VCaP (cell line): ENCODE measurements around the gene RNF152.

Source experiments
- H3K27ac ChIP-seq: fragments of 450-650 bp; 2 replicates; pipeline ENCODE4 v1.5.1; 2017
- CTCF ChIP-seq: fragments of 450-650 bp; conservative IDR thresholded peaks from 2 replicates; pipeline ENCODE4 v1.5.1; 2017; ENCODE audit warnings: mild to moderate bottlenecking, moderate library complexity

The RNF152 gene

GRCh38 chr18:61887838-61888237 is 5.0 kb downstream of the RNF152 start:
- no peak overlapping the region for H3K27ac ChIP-seq
- no peak for TF ChIP-seq CTCF

- no peak for TF ChIP-seq CTCF
- H3K27ac ChIP-seq: no peak overlapping the region
These were observed 9.3 kb downstream of the RNF152 start for GRCh38 chr18:61883547-61883946.

DNA sequence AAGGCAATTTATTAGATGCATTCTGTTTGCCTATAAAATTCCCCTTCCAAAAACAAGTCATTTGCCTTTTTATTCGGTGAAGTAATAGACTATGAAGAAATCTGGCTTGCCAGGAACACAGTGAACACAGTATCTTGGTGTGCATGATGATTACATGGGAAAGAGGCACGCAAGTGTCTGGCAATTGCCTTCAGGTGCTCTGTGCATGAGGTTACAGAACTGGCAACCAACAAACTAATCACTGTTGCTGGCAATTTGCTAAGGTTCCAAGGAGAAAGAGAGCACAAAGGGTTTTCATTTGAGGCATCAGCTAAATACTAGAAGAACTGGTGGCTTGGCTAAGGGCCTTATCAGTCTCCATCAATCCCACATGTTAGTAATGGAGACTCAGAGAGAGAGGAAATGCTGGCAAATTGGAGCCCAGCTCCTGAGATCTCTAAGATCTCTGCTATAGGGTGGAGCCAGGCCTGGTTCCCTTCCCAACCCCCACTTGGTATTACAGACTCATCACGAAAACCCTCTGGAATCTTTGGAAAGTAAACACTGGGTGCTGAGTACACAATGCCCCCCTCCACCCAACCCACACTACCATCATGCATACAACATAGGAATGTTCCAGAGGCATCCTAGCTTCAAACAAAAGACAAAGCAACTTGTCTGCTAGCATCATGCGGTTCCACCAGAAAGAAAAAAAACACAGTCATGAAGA is 10.4 kb downstream of the RNF152 start:
- no peak overlapping the region for H3K27ac ChIP-seq
- no peak for TF ChIP-seq CTCF

DNA sequence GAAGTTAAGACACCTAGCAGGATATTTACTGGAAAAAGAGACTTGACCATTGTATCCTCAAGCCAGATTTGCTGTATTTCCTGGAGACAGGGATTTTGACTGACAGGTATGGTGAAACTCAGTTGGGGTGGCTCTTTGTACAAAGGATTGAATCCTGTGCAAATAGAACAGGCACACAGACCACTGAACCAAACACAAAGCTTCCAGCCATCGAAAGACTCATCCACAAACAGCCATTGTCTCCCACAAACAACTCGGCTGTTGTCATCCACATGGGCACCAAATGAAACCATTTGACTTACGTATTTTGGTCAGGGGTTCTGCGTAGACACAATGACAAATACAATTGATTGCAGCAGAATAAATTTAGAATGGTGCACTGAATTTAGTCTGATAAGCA is 15.9 kb downstream of the RNF152 start:
- TF ChIP-seq CTCF: no peak

GRCh38 chr18:61870151-61870550 is 22.7 kb downstream of the RNF152 start:
- TF ChIP-seq CTCF: no peak
- peak overlapping the region; percentile 60 for H3K27ac ChIP-seq

More for the DNA sequence above, 15.9 kb downstream of the RNF152 start:
- no peak overlapping the region for H3K27ac ChIP-seq

DNA sequence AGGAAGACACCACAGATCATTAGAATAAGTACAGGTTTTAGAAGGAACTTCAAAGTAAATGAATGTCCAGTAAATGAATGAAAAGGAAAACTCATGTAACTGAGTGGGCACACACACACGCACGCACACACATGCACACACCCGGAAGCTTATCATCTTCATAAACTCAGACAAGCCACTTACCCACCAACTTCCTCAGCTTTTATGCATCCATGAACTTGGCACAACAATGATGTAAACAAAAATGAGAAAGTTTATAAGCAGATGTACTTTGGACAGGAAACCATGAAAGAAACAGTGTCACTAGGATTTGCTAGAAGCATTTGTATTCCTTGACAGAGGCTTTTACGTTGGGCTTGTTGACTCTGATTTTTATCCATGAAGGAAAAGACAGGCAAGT is 23.2 kb downstream of the RNF152 start:
- no peak for TF ChIP-seq CTCF
- peak overlapping the region; percentile 60 for H3K27ac ChIP-seq

- H3K27ac ChIP-seq: no peak overlapping the region
- no peak for TF ChIP-seq CTCF
These were observed 27.2 kb downstream of the RNF152 start for GRCh38 chr18:61865466-61866175.
